ENCODE data around the gene MAP3K9. TPM values are rescaled to one million over a fixed set of nuclear protein-coding genes. Genes with fewer than 3 reads are reported as not detected.

Gene MAP3K9
- total RNA-seq, 2 experiments from 2014 or later, result 4.2 to 6.4 TPM

- Histone ChIP-seq H3K36me3 (ENCODE audit: insufficient read depth, low read length) (no peaks in the 10 kb centered on the region), H3K4me2 (ENCODE audit: low read length) (no peak overlapping the region), H3K4me3 (ENCODE audit: low read depth, low read length, poor library complexity, severe bottlenecking) (no peak overlapping the region), H3K9me3 (ENCODE audit: low read length) (no peaks in the 10 kb centered on the region), H3K79me2 (ENCODE audit: insufficient read depth, low read depth, low read length) (no peaks in the 10 kb centered on the region), H3K27ac (ENCODE audit: low read depth, low read length, poor library complexity, severe bottlenecking) (no peak overlapping the region), H3K4me1 (ENCODE audit: insufficient read depth, low read length, poor library complexity, severe bottlenecking) (no peaks in the 10 kb centered on the region), H2AFZ (ENCODE audit: low read length) (no peak overlapping the region), H3K9me2 (ENCODE audit: insufficient read depth, low read length) (no peaks in the 10 kb centered on the region), H4K20me1 (ENCODE audit: insufficient read depth, low read length) (no peaks in the 10 kb centered on the region)
- POLR2A ChIA-PET, result interaction anchor here (0.5 kb wide), 1 partner anchor 401 kb away, joined by 3 read pairs; no protein-coding TSS in a partner anchor
- TF ChIP-seq CTCF (conservative IDR thresholded peaks at IDR 0.05; ENCODE audit: low read length) (no peak), EZH2phosphoT487 (IDR thresholded peaks at IDR 0.05; ENCODE audit: borderline replicate concordance, low read depth, low read length) (no peak)
- no peak for DNase-seq (ENCODE audit: low spot score)
- CTCF ChIA-PET (ENCODE audit: unreplicated experiment), result no interaction called here
- intact Hi-C loops (cut with micrococcal nuclease; ENCODE audit: unreplicated experiment), result no loop called here
- BruUV-seq (replicated peaks), result no TSS peak
Measured at GRCh38 chr14:70838076-70838475, 28.8 kb upstream of the MAP3K9 start.

GRCh38 chr14:70836946-70837345 lies 27.6 kb upstream of the MAP3K9 start:
- Histone ChIP-seq H3K4me2 (ENCODE audit: low read length) (no peak overlapping the region), H3K36me3 (ENCODE audit: insufficient read depth, low read length) (no peaks in the 10 kb centered on the region), H3K4me3 (ENCODE audit: low read depth, low read length, poor library complexity, severe bottlenecking) (no peak overlapping the region), H3K9me3 (ENCODE audit: low read length) (no peaks in the 10 kb centered on the region), H3K79me2 (ENCODE audit: insufficient read depth, low read depth, low read length) (no peaks in the 10 kb centered on the region), H3K9me2 (ENCODE audit: insufficient read depth, low read length) (no peaks in the 10 kb centered on the region), H3K27ac (ENCODE audit: low read depth, low read length, poor library complexity, severe bottlenecking) (no peak overlapping the region), H3K4me1 (ENCODE audit: insufficient read depth, low read length, poor library complexity, severe bottlenecking) (no peaks in the 10 kb centered on the region), H2AFZ (ENCODE audit: low read length) (no peak overlapping the region), H4K20me1 (ENCODE audit: insufficient read depth, low read length) (no peaks in the 10 kb centered on the region)
- intact Hi-C loops (cut with micrococcal nuclease; ENCODE audit: unreplicated experiment), result no loop called here
- no TSS peak for BruUV-seq (replicated peaks)
- POLR2A ChIA-PET, result no interaction called here
- no peak for DNase-seq (ENCODE audit: low spot score)
- TF ChIP-seq CTCF (conservative IDR thresholded peaks at IDR 0.05; ENCODE audit: low read length) (no peak), EZH2phosphoT487 (IDR thresholded peaks at IDR 0.05; ENCODE audit: borderline replicate concordance, low read depth, low read length) (no peak)
- CTCF ChIA-PET (ENCODE audit: unreplicated experiment), result no interaction called here

GRCh38 chr14:70833884-70834283 lies 24.6 kb upstream of the MAP3K9 start:
- POLR2A ChIA-PET, result no interaction called here
- CTCF ChIA-PET (ENCODE audit: unreplicated experiment), result no interaction called here
- no peak overlapping the region for H2AFZ ChIP-seq (ENCODE audit: low read length)
- H3K9me3 ChIP-seq (ENCODE audit: low read length), result no peaks in the 10 kb centered on the region
- H3K9me2 ChIP-seq (ENCODE audit: insufficient read depth, low read length), result no peaks in the 10 kb centered on the region
- no peaks in the 10 kb centered on the region for H3K4me1 ChIP-seq (ENCODE audit: insufficient read depth, low read length, poor library complexity, severe bottlenecking)
- BruUV-seq (replicated peaks), result no TSS peak
- no peak overlapping the region for H3K4me3 ChIP-seq (ENCODE audit: low read depth, low read length, poor library complexity, severe bottlenecking)
- intact Hi-C loops (cut with micrococcal nuclease; ENCODE audit: unreplicated experiment), result no loop called here
- no peaks in the 10 kb centered on the region for H3K79me2 ChIP-seq (ENCODE audit: insufficient read depth, low read depth, low read length)
- TF ChIP-seq CTCF (conservative IDR thresholded peaks at IDR 0.05; ENCODE audit: low read length), result no peak
- TF ChIP-seq EZH2phosphoT487 (IDR thresholded peaks at IDR 0.05; ENCODE audit: borderline replicate concordance, low read depth, low read length), result no peak
- no peaks in the 10 kb centered on the region for H3K36me3 ChIP-seq (ENCODE audit: insufficient read depth, low read length)
- H4K20me1 ChIP-seq (ENCODE audit: insufficient read depth, low read length), result no peaks in the 10 kb centered on the region
- no peak overlapping the region for H3K4me2 ChIP-seq (ENCODE audit: low read length)
- DNase-seq (ENCODE audit: low spot score), result no peak
- no peak overlapping the region for H3K27ac ChIP-seq (ENCODE audit: low read depth, low read length, poor library complexity, severe bottlenecking)

All from OCI-LY7 (cell line).